GM18951 (cell line): Measurements from ENCODE around the gene SLC12A5.
"Not testable (repeated sequence)": the region's sequence is repeated elsewhere in the genome, so short reads cannot be mapped to it uniquely, and the experiment has no call there.

ENCODE experiments used
- POLR2A ChIP-seq: IDR thresholded peaks from 4 replicates; pipeline ENCODE4 v1.6.1; 2011; ENCODE audit warnings: mild to moderate bottlenecking; ENCODE audit not compliant: insufficient read length, insufficient read depth; ENCODE audit errors: extremely low read depth
- in situ Hi-C: fragments of 300-500 bp; cut with MboI; formaldehyde crosslinking; loops from one replicate; pipeline ENCODE4 v1.12.0; 2022; ENCODE audit warnings: low sequenced_read_pairs, mixed read lengths, inconsistent platforms; ENCODE audit not compliant: unreplicated experiment

The SLC12A5 gene

GRCh38 chr20:46028772-46029371 is at the start of gene SLC12A5:
Gene SLC12A5, plus strand, starts transcription at chr20:46029215. Its CDS starts 130 bp downstream, at chr20:46029345.
- in situ Hi-C loops = no loop called here

GRCh38 chr20:45981261-45981660 is 47.8 kb upstream of the SLC12A5 start:
- in situ Hi-C loops = no loop called here

More at GRCh38 chr20:46028772-46029371, at the start of gene SLC12A5:
- TF ChIP-seq POLR2A = no peak

GRCh38 chr20:45983279-45983743 is 45.7 kb upstream of the SLC12A5 start:
- TF ChIP-seq POLR2A = no peak
- in situ Hi-C loops = no loop called here

More at GRCh38 chr20:45981261-45981660, 47.8 kb upstream of the SLC12A5 start:
- TF ChIP-seq POLR2A = no peak

GRCh38 chr20:45985573-45985972 is 43.4 kb upstream of the SLC12A5 start:
- in situ Hi-C loops = no loop called here
- no peak for TF ChIP-seq POLR2A

GRCh38 chr20:45987108-45987780 is 41.8 kb upstream of the SLC12A5 start:
- in situ Hi-C loops = no loop called here
- no peak for TF ChIP-seq POLR2A

- in situ Hi-C loops = not testable (repeated sequence)
Measured at GRCh38 chr20:45988830-45989229, 40.2 kb upstream of the SLC12A5 start.

GRCh38 chr20:45991616-45992015 is 37.4 kb upstream of the SLC12A5 start:
- TF ChIP-seq POLR2A = no peak
- in situ Hi-C loops = no loop called here

- in situ Hi-C loops = no loop called here
- no peak for TF ChIP-seq POLR2A
Measured at GRCh38 chr20:45993197-45993951, 35.6 kb upstream of the SLC12A5 start.

- no peak for TF ChIP-seq POLR2A
- in situ Hi-C loops = no loop called here
Measured at GRCh38 chr20:45994761-45995493, 34.1 kb upstream of the SLC12A5 start.

GRCh38 chr20:45995495-45996097 is 33.4 kb upstream of the SLC12A5 start:
- in situ Hi-C loops = not testable (repeated sequence)

- in situ Hi-C loops = no loop called here
- TF ChIP-seq POLR2A = no peak
Measured at GRCh38 chr20:45997187-45997586, 31.8 kb upstream of the SLC12A5 start.

- in situ Hi-C loops = no loop called here
- no peak for TF ChIP-seq POLR2A
Measured at GRCh38 chr20:45998337-45998736, 30.7 kb upstream of the SLC12A5 start.

- no peak for TF ChIP-seq POLR2A
- in situ Hi-C loops = no loop called here
Measured at GRCh38 chr20:45998761-45999160, 30.3 kb upstream of the SLC12A5 start.
